Ovary (tissue), 10 donors: ENCODE results near the gene SPPL2A. TPM values are rescaled to one million over a fixed set of nuclear protein-coding genes. Genes with fewer than 3 reads are reported as not detected.
"Not testable (repeated sequence)": the region's sequence is repeated elsewhere in the genome, so short reads cannot be mapped to it uniquely, and the experiment has no call there.

Experiments
- DNase-seq, 5 donors: peaks; one replicate each; pipeline ENCODE4 v3.0.0-alpha.2; 2019 to 2020
- H3K27ac ChIP-seq, 2 donors: fragments of 200-600 bp; one replicate each; pipeline versions ENCODE4 v1.5.1 to v1.8.0; 2019 to 2022
- H3K27me3 ChIP-seq: fragments of 200-600 bp; one replicate; pipeline ENCODE4 v1.8.0; 2022
- H3K36me3 ChIP-seq: fragments of 200-600 bp; sonication (generic); one replicate; pipeline ENCODE4 v1.5.1; 2019
- H3K4me1 ChIP-seq: one replicate; pipeline ENCODE4 v1.8.1; 2013; ENCODE audit warnings: mild to moderate bottlenecking, moderate library complexity; ENCODE audit not compliant: insufficient read depth
- H3K4me3 ChIP-seq: fragments of 200-600 bp; sonication (generic); one replicate; pipeline ENCODE4 v1.5.1; 2017
- H3K9me3 ChIP-seq, 2 donors: fragments of 200-600 bp in 1 of 2; sonication (generic) in 1 of 2; one replicate each; pipeline versions ENCODE4 v1.5.1 to v1.8.1; 2013 to 2019; ENCODE audit warnings: mild to moderate bottlenecking in 1 of 2, moderate library complexity in 1 of 2
- EP300 ChIP-seq: sonication (generic); formaldehyde crosslinking; IDR thresholded peaks from one replicate; pipeline ENCODE4 v1.6.1; 2017; ENCODE audit warnings: antibody characterized with exemption
- POLR2A ChIP-seq: fragments of 450-650 bp; IDR thresholded peaks from one replicate; pipeline ENCODE4 v1.6.1; 2017; ENCODE audit warnings: antibody characterized with exemption, mild to moderate bottlenecking, moderate library complexity
- WGBS, 3 donors: extraction: QIAGEN DNeasy Blood & Tissue Kit in 1 of 3; methylation state at CpG; one replicate each; pipeline versions ENCODE4 v1.1.5 to v1.1.7; 2013 to 2017; 5-methylcytosine and 5-hydroxymethylcytosine counted together
- intact Hi-C, 4 donors: fragments of 100-400 bp; cut with DNase I; formaldehyde crosslinking; loops; one replicate each; pipeline versions ENCODE4 v1.11.0 to v1.15.1; 2022 to 2023
- long read RNA-seq, 3 donors: library from polyadenylated mRNA in 2 of 3; unstranded in 2 of 3; transcript quantifications; one replicate each; pipeline ENCODE4 v2.0.0 and lab custom pipeline, GENCODE V29; 2021 to 2026
- polyA plus RNA-seq, 2 donors: library from polyadenylated mRNA; stranded (reverse); fragments of 200-250 nt in 1 of 2; fragments of 350-450 nt in 1 of 2; fragmentation: Illumina TruSeq in 1 of 2; extraction: RNeasy Lipid Tissue Mini Kit (QIAGEN cat#74804) in 1 of 2; gene quantifications; one replicate each; pipeline ENCODE4 v1.2.3, GENCODE V29; 2013 to 2014
- total RNA-seq, 7 donors: library from RNA; depleted of rRNA in 2 of 7; stranded (reverse); fragments of >200 nt in 2 of 7; fragmentation: NEBNext Ultra II Directional in 3 of 7; extraction: Animal tissue kit (Norgen Biotek cat#: 25700) in 3 of 7; gene quantifications; one replicate each; pipeline versions ENCODE4 v1.1.0 to v1.2.4, GENCODE V29; 2016 to 2023
- TF ChIP-seq, protein P1 (sequence below), 3 donors: fragments of 450-650 bp in 2 of 3; fragments of 200-600 bp in 1 of 3; IDR thresholded peaks; one replicate each; pipeline versions ENCODE4 v1.5.1 to v1.8.0; 2016 to 2022; ENCODE audit warnings: antibody characterized with exemption in 3 of 3, mild to moderate bottlenecking in 1 of 3
- donor health status: DM: no; HTN: no; CAD: no; lungs with moderate emphysema.
- donor health status: DM: no; HTN: no; CAD: no.
- donor health status: Bipolar disorder and iron deficiency.
- donor health status: DM: yes; HTN: yes; CAD: no.
- donor health status: DM: no; HTN: no; CAD: no.
- donor health status: DM: yes; HTN: yes; CAD: no.

Gene SPPL2A, protein sequence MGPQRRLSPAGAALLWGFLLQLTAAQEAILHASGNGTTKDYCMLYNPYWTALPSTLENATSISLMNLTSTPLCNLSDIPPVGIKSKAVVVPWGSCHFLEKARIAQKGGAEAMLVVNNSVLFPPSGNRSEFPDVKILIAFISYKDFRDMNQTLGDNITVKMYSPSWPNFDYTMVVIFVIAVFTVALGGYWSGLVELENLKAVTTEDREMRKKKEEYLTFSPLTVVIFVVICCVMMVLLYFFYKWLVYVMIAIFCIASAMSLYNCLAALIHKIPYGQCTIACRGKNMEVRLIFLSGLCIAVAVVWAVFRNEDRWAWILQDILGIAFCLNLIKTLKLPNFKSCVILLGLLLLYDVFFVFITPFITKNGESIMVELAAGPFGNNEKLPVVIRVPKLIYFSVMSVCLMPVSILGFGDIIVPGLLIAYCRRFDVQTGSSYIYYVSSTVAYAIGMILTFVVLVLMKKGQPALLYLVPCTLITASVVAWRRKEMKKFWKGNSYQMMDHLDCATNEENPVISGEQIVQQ
- total RNA-seq (10 to 100 TPM; 39.1 to 97.2 (median 63.7) TPM), polyA plus RNA-seq (10 to 100 TPM; 15.4 to 55.7 TPM)
- long read RNA-seq, donor 1, full-length matches to known transcripts: 28 of 44 reads
- long read RNA-seq, donor 1, partial matches to known transcripts: 3 of 44 reads
- long read RNA-seq, donor 1, other reads (novel, unspliced or antisense): 13 of 44 reads
- long read RNA-seq, donor 2, full-length matches to known transcripts: 3 of 13 reads
- long read RNA-seq, donor 2, partial matches to known transcripts: 10 of 13 reads
- long read RNA-seq, donor 2, other reads (novel, unspliced or antisense): 0 of 13 reads
- long read RNA-seq, donor 3, full-length matches to known transcripts: 6 of 18 reads
- long read RNA-seq, donor 3, partial matches to known transcripts: 1 of 18 reads
- long read RNA-seq, donor 3, other reads (novel, unspliced or antisense): 11 of 18 reads

- TF ChIP-seq, protein P1, sequence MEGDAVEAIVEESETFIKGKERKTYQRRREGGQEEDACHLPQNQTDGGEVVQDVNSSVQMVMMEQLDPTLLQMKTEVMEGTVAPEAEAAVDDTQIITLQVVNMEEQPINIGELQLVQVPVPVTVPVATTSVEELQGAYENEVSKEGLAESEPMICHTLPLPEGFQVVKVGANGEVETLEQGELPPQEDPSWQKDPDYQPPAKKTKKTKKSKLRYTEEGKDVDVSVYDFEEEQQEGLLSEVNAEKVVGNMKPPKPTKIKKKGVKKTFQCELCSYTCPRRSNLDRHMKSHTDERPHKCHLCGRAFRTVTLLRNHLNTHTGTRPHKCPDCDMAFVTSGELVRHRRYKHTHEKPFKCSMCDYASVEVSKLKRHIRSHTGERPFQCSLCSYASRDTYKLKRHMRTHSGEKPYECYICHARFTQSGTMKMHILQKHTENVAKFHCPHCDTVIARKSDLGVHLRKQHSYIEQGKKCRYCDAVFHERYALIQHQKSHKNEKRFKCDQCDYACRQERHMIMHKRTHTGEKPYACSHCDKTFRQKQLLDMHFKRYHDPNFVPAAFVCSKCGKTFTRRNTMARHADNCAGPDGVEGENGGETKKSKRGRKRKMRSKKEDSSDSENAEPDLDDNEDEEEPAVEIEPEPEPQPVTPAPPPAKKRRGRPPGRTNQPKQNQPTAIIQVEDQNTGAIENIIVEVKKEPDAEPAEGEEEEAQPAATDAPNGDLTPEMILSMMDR (IDR thresholded peaks at IDR 0.05): no peak
- TF ChIP-seq POLR2A: peak; percentile 71
- Histone ChIP-seq H3K4me1 (peaks cover 2% of the 10 kb centered on the region), H3K36me3 (no peaks in the 10 kb centered on the region), H3K27ac (peak within 1 kb of the TSS; percentile 84 to 86), H3K27me3 (no peaks in the 10 kb centered on the region), H3K4me3 (peak within 1 kb of the TSS; percentile 98), H3K9me3 (no peaks in the 10 kb centered on the region)
- DNase-seq: peak; percentile 81 to 88 (median 82)
- intact Hi-C loops: no loop called here
- 0 to 1% (median 1%) methylated on average over 56 to 77 of the region's 77 CpGs for WGBS, 3 donors
Observed at GRCh38 chr15:50765195-50765967, at the start of gene SPPL2A. Gene SPPL2A, minus strand, starts transcription at chr15:50765706. Its CDS starts 173 bp downstream, at chr15:50765533.

DNA sequence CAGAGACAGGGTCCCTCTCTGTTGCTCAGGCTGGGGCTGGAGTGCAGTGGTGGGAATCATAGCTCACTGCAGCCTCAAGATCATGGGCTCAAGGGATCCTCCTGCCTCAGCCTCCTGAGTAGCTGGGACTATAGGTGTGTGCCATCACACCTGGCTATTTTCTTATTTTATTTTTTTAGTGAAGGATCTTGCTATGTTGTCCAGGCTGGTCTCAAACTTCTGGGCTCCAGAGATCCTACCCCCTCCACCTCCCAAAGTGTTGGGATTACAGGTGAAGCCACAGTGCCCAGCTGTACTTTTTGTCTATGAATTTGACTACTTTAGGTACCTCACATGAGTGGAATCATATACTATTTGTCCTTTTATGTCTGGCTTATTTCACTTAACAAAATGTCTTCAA lies 49.1 kb upstream of the SPPL2A start:
- Histone ChIP-seq H3K27ac (no peak overlapping the region), H3K36me3 (no peaks in the 10 kb centered on the region), H3K4me1 (no peaks in the 10 kb centered on the region), H3K9me3 (no peaks in the 10 kb centered on the region), H3K27me3 (no peaks in the 10 kb centered on the region), H3K4me3 (no peak overlapping the region)
- intact Hi-C loops: no loop called here
- no peak for TF ChIP-seq EP300
- no peak for TF ChIP-seq POLR2A
- TF ChIP-seq, protein P1 (IDR thresholded peaks at IDR 0.05): no peak
- DNase-seq: no peak

DNA sequence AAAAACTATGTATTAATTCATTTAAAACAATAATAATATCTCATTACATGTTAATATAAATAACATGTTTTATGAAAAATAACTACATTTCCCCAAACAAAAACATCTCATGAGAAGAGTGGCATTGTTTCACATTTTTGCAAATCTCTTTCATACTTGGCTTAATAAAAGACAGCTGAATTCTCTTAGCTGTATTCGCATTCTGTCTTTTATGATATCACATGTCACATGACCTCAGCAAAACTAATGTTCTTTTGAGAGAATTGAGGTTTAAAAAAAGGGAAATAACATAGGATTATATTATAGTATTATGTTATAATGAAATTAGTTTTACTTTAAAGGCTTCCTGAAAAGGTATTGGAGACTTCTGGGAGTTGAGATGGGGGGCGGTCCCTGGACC lies 48.4 kb upstream of the SPPL2A start:
- H3K27me3 ChIP-seq: no peaks in the 10 kb centered on the region
- no peak overlapping the region for H3K27ac ChIP-seq
- no peak for DNase-seq
- TF ChIP-seq, protein P1 (IDR thresholded peaks at IDR 0.05): no peak
- no peak for TF ChIP-seq POLR2A
- no peak for TF ChIP-seq EP300
- no peaks in the 10 kb centered on the region for H3K36me3 ChIP-seq
- WGBS, 3 donors: 33 to 43% (median 40%) methylated on average over 2 of the region's 2 CpGs
- no peak overlapping the region for H3K4me3 ChIP-seq
- no peaks in the 10 kb centered on the region for H3K9me3 ChIP-seq
- intact Hi-C loops: no loop called here
- no peaks in the 10 kb centered on the region for H3K4me1 ChIP-seq

- no peaks in the 10 kb centered on the region for H3K36me3 ChIP-seq
- intact Hi-C loops: no loop called here
- H3K4me3 ChIP-seq: no peak overlapping the region
- no peak for DNase-seq
- H3K9me3 ChIP-seq: no peaks in the 10 kb centered on the region
- no peak overlapping the region for H3K27ac ChIP-seq
- TF ChIP-seq EP300 (no peak), POLR2A (no peak)
- TF ChIP-seq, protein P1 (IDR thresholded peaks at IDR 0.05): no peak
- H3K27me3 ChIP-seq: no peaks in the 10 kb centered on the region
- WGBS, 3 donors: 95 to 96% (median 96%) methylated on average over 10 of the region's 10 CpGs
- no peaks in the 10 kb centered on the region for H3K4me1 ChIP-seq
Observed at GRCh38 chr15:50813089-50813488, 47.6 kb upstream of the SPPL2A start.

- H3K36me3 ChIP-seq, H3K27ac ChIP-seq, H3K9me3 ChIP-seq, H3K27me3 ChIP-seq, intact Hi-C loops, H3K4me1 ChIP-seq, DNase-seq, H3K4me3 ChIP-seq: not testable (repeated sequence)
- 94 to 96% (median 95%) methylated on average over 14 to 15 of the region's 15 CpGs for whole genome bisulfite sequencing, 3 donors
Observed at GRCh38 chr15:50812181-50812506, 46.6 kb upstream of the SPPL2A start.

DNA sequence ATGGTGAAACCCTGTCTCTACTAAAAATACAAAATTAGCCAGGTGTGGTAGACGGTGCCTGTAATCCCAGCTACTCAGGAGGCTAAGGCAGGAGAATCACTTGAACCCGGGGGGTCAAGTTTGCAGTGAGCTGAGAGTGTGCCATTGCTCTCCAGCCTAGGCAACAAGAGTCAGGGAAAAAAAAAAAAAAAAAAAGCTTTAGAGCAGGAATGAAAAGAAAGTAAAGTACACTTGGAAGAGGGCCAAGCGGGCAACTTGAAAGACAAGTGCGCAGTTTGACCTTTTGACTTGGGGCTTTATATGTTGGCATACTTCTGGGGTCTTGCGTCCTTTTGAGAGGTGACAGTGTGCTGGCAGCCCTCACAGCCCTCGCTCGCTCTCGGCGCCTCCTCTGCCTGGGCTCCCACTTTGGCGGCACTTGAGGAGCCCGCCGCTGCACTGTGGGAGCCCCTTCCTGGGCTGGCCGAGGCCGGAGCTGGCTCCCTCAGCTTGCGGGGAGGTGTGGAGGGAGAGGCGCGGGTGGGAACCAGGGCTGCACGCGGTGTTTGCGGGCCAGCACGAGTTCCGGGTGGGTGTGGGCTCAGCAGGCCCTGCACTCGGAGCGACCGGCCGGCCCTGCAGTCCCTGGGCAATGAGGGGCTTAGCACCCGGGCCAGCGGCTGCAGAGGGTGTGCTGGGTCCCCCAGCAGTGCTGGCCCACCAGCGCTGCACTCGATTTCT lies 46.1 kb upstream of the SPPL2A start:
- H3K27ac ChIP-seq, intact Hi-C loops, DNase-seq, H3K4me1 ChIP-seq, H3K9me3 ChIP-seq, H3K36me3 ChIP-seq, H3K4me3 ChIP-seq, H3K27me3 ChIP-seq: not testable (repeated sequence)
- WGBS, 3 donors: 91 to 96% (median 95%) methylated on average over 30 of the region's 30 CpGs
